H1 (cell line): ENCODE measurements around the gene ELOVL5. TPM values are rescaled to one million over a fixed set of nuclear protein-coding genes. Genes with fewer than 3 reads are reported as not detected.

Source experiments
- CTCF ChIA-PET: fragments of 300-600 bp; sonication (Branson Sonifier 250); formaldehyde crosslinking; loops from one replicate; lab custom pipeline; 2021; ENCODE audit not compliant: partially characterized antibody; lab: Charles Lee
- POLR2A ChIA-PET: fragments of 300-600 bp; sonication (Branson Sonifier 250); formaldehyde crosslinking; loops from one replicate; lab custom pipeline; 2021; ENCODE audit warnings: inconsistent platforms; ENCODE audit not compliant: partially characterized antibody; lab: Charles Lee
- DNase-seq, 2 experiments: peaks; one replicate each; pipeline versions ENCODE4 v3.0.0 to v3.0.0-alpha.2; 2010 to 2022; ENCODE audit warnings: low spot score in 2 of 2, low read depth in 1 of 2, mixed read lengths in 1 of 2
- FAIRE-seq: peaks from 2 replicates; lab custom pipeline; 2011; peaks lifted over from hg19 to GRCh38; lab: Jason Lieb, UNC
- H2AFZ ChIP-seq: 2 replicates; pipeline ENCODE4 v1.8.1; 2012; ENCODE audit warnings: low read length, inconsistent platforms
- H2AK5ac ChIP-seq: 2 replicates; pipeline ENCODE4 v1.6.1; 2013; ENCODE audit warnings: low read depth, low read length
- H2BK120ac ChIP-seq: replicated peaks from 2 replicates; pipeline ENCODE3; 2013; ENCODE audit warnings: low read depth, low read length, inconsistent platforms
- H2BK12ac ChIP-seq: 2 replicates; pipeline ENCODE4 v1.6.1; 2013; ENCODE audit warnings: low read depth, low read length
- H2BK15ac ChIP-seq: 2 replicates; pipeline ENCODE4 v1.6.1; 2013; ENCODE audit warnings: low read length
- H2BK20ac ChIP-seq: 2 replicates; pipeline ENCODE4 v1.6.1; 2013; ENCODE audit warnings: low read length
- H2BK5ac ChIP-seq: 2 replicates; pipeline ENCODE4 v1.6.1; 2013; ENCODE audit warnings: low read depth, low read length
- H3K14ac ChIP-seq: 2 replicates; pipeline ENCODE4 v1.6.1; 2013; ENCODE audit warnings: inconsistent platforms; ENCODE audit not compliant: insufficient read length
- H3K18ac ChIP-seq: 2 replicates; pipeline ENCODE4 v1.6.1; 2013; ENCODE audit warnings: low read length; ENCODE audit errors: extremely low read depth
- H3K23ac ChIP-seq: 2 replicates; pipeline ENCODE4 v1.6.1; 2013; ENCODE audit warnings: inconsistent platforms; ENCODE audit not compliant: insufficient read length
- H3K23me2 ChIP-seq: 2 replicates; pipeline ENCODE4 v1.6.1; 2013; ENCODE audit warnings: low read depth, low read length
- H3K27ac ChIP-seq: 2 replicates; pipeline ENCODE4 v1.6.1; 2011; ENCODE audit warnings: low read depth, low read length, inconsistent platforms
- H3K27me3 ChIP-seq, 4 experiments: replicated peaks in 1 of 4; 1 replicate in 1 of 4; 2 replicates in 3 of 4; pipeline versions ENCODE4 v1.6.1 to v1.8.1; 2011 to 2013; ENCODE audit warnings: low read length in 3 of 4, mild to moderate bottlenecking in 3 of 4, inconsistent platforms in 2 of 4, mixed read lengths in 2 of 4, moderate library complexity in 1 of 4; ENCODE audit not compliant: control insufficient read depth in 3 of 4, insufficient read depth in 3 of 4; ENCODE audit errors: extremely low read depth in 1 of 4
- H3K36me3 ChIP-seq, 4 experiments: 2 replicates each; pipeline versions ENCODE4 v1.6.1 to v1.8.1; 2011 to 2013; ENCODE audit warnings: mild to moderate bottlenecking in 4 of 4, low read length in 3 of 4, moderate library complexity in 2 of 4, control low read depth in 1 of 4, inconsistent platforms in 1 of 4; ENCODE audit not compliant: insufficient read depth in 4 of 4, control insufficient read depth in 2 of 4
- H3K4ac ChIP-seq: replicated peaks from 2 replicates; pipeline ENCODE3; 2013; ENCODE audit warnings: low read length, low read depth, mixed read lengths, inconsistent platforms; ENCODE audit not compliant: insufficient read length
- H3K4me1 ChIP-seq, 4 experiments: replicated peaks in 1 of 4; 1 replicate in 1 of 4; 2 replicates in 3 of 4; pipeline versions ENCODE4 v1.6.1 to v1.8.1; 2011 to 2013; ENCODE audit warnings: low read length in 3 of 4, inconsistent platforms in 2 of 4, mixed read lengths in 1 of 4; ENCODE audit not compliant: insufficient read depth in 4 of 4, control insufficient read depth in 3 of 4
- H3K4me2 ChIP-seq, 2 experiments: 2 replicates each; pipeline versions ENCODE4 v1.6.1 to v1.8.1; 2011 to 2013; ENCODE audit warnings: low read depth in 2 of 2, low read length in 2 of 2, control low read depth in 1 of 2, inconsistent platforms in 1 of 2, mild to moderate bottlenecking in 1 of 2; ENCODE audit not compliant: insufficient read depth in 1 of 2
- H3K4me3 ChIP-seq, 4 experiments: fragments of 200-600, 300-600 bp in 1 of 4; sonication (generic), shearing (Covaris generic), sonication (Bioruptor Twin) in 1 of 4; 2 replicates each; pipeline versions ENCODE4 v1.5.1 to v1.8.1; 2011 to 2016; ENCODE audit warnings: low read length in 4 of 4, low read depth in 3 of 4, control low read depth in 2 of 4, inconsistent platforms in 2 of 4, mild to moderate bottlenecking in 2 of 4, mixed read lengths in 1 of 4, moderate library complexity in 1 of 4; ENCODE audit not compliant: insufficient read depth in 2 of 4; ENCODE audit errors: extremely low read depth in 1 of 4
- H3K56ac ChIP-seq: replicated peaks from 2 replicates; pipeline ENCODE3; 2013; ENCODE audit warnings: low read depth, mild to moderate bottlenecking, mixed read lengths, low read length, inconsistent platforms; ENCODE audit not compliant: insufficient read length
- H3K79me1 ChIP-seq: 2 replicates; pipeline ENCODE4 v1.6.1; 2013; ENCODE audit warnings: low read depth, low read length, control low read depth
- H3K79me2 ChIP-seq, 2 experiments: 2 replicates each; pipeline versions ENCODE4 v1.6.1 to v1.8.1; 2012 to 2013; ENCODE audit warnings: low read length in 2 of 2, mild to moderate bottlenecking in 2 of 2, inconsistent platforms in 1 of 2; ENCODE audit not compliant: insufficient read depth in 2 of 2, control insufficient read depth in 1 of 2
- H3K9ac ChIP-seq, 4 experiments: replicated peaks in 1 of 4; 1 replicate in 1 of 4; 2 replicates in 3 of 4; pipeline versions ENCODE4 v1.6.1 to v1.8.1; 2011 to 2013; ENCODE audit warnings: low read depth in 3 of 4, low read length in 3 of 4, control low read depth in 2 of 4, mild to moderate bottlenecking in 2 of 4, moderate library complexity in 2 of 4, inconsistent platforms in 1 of 4; ENCODE audit errors: extremely low read depth in 1 of 4
- H3K9me3 ChIP-seq, 2 experiments: 2 replicates each; pipeline versions ENCODE4 v1.6.1 to v1.8.1; 2012 to 2013; ENCODE audit warnings: mild to moderate bottlenecking in 2 of 2, moderate library complexity in 2 of 2, control low read depth in 1 of 2, inconsistent platforms in 1 of 2, low read depth in 1 of 2, low read length in 1 of 2, mixed read lengths in 1 of 2; ENCODE audit not compliant: insufficient read depth in 2 of 2
- H4K20me1 ChIP-seq, 2 experiments: replicated peaks in 1 of 2; 2 replicates each; pipeline versions ENCODE3 to v1.8.1; 2011 to 2013; ENCODE audit warnings: inconsistent platforms in 2 of 2, low read length in 2 of 2, mild to moderate bottlenecking in 1 of 2; ENCODE audit not compliant: insufficient read depth in 2 of 2, control insufficient read depth in 1 of 2
- H4K5ac ChIP-seq: 2 replicates; pipeline ENCODE4 v1.6.1; 2013; ENCODE audit warnings: low read length, low read depth, mixed read lengths, inconsistent platforms; ENCODE audit not compliant: insufficient read length
- H4K8ac ChIP-seq: 2 replicates; pipeline ENCODE4 v1.8.0; 2013; ENCODE audit warnings: mild to moderate bottlenecking, moderate library complexity, low read length, inconsistent platforms; ENCODE audit not compliant: insufficient read depth; ENCODE audit errors: extremely low read depth
- H4K91ac ChIP-seq: replicated peaks from 2 replicates; pipeline ENCODE3; 2013; ENCODE audit warnings: low read length, mixed read lengths, inconsistent platforms; ENCODE audit not compliant: insufficient read length
- MAFK ChIP-seq: IDR thresholded peaks from 2 replicates; pipeline ENCODE4 v1.6.1; 2012; ENCODE audit warnings: low read depth, mild to moderate bottlenecking, improper control_type of control experiment, low read length
- NANOG ChIP-seq: IDR thresholded peaks from 2 replicates; pipeline ENCODE4 v1.6.1; 2011; ENCODE audit warnings: low read length, low read depth, mild to moderate bottlenecking, inconsistent platforms; ENCODE audit not compliant: insufficient read depth, poor library complexity, severe bottlenecking
- WGBS, 2 experiments: shearing (Covaris generic) in 1 of 2; methylation state at CpG; one replicate each; pipeline versions ENCODE4 v1.1.6 to v1.1.7; 2013 to 2015; ENCODE audit warnings: low lambda C conversion rate in 2 of 2, mixed read lengths in 2 of 2, inconsistent platforms in 1 of 2, low coverage in 1 of 2, missing lambda C conversion rate in 1 of 2; ENCODE audit not compliant: insufficient replicate concordance in 2 of 2, insufficient coverage in 1 of 2, insufficient read length in 1 of 2; ENCODE audit errors: extremely low coverage in 1 of 2, missing lambda C conversion rate in 1 of 2; 5-methylcytosine and 5-hydroxymethylcytosine counted together
- polyA plus RNA-seq, 7 experiments: library from polyadenylated mRNA; depleted of rRNA in 3 of 7; stranded (reverse) in 5 of 7; unstranded in 2 of 7; fragments of >200 nt in 5 of 7; fragments of 200-250 nt in 2 of 7; gene quantifications; 1 replicate in 5 of 7; 2 replicates in 1 of 7; 4 replicates in 1 of 7; pipeline versions ENCODE4 v1.2.1 to v1.2.3, GENCODE V29; 2011 to 2013; ENCODE audit warnings: missing spikeins in 2 of 7, mixed read lengths in 2 of 7
- total RNA-seq: library from RNA; stranded (reverse); fragmentation: NEBNext Ultra II Directional; extraction: Animal tissue kit (Norgen Biotek cat#: 25700); gene quantifications from 2 replicates; pipeline ENCODE4 v1.2.1, GENCODE V29; 2021

Gene ELOVL5
- total and polyA plus RNA-seq, 2 of the 8 experiments (the other 6 are each of a cell fraction or from before 2014, with no cell fraction given), result 113 to 156 TPM

- POLR2A ChIA-PET, result no interaction called here
- CTCF ChIA-PET, result interaction anchor here (0.7 to 5.0 kb wide), 7 partner anchors 10 to 146 kb away, joined by 3 to 46 read pairs (median 12); no protein-coding TSS in a partner anchor
- no peak overlapping the region for H4K91ac ChIP-seq
These were observed 53.6 kb downstream of the ELOVL5 start for GRCh38 chr6:53295176-53295575.

More at GRCh38 chr6:53295176-53295575, 53.6 kb downstream of the ELOVL5 start:
- no peak overlapping the region for H3K56ac ChIP-seq
- H3K4me3 ChIP-seq, result no peak overlapping the region
- H3K4ac ChIP-seq, result no peak overlapping the region
- H3K27me3 ChIP-seq, result no peaks in the 10 kb centered on the region
- peaks cover 12 to 17% of the 10 kb centered on the region in 2 experiments for H4K20me1 ChIP-seq
- H2BK5ac ChIP-seq, result no peak overlapping the region
- H2AFZ ChIP-seq, result no peak overlapping the region
- H4K8ac ChIP-seq, result no peak overlapping the region
- no peak overlapping the region for H3K18ac ChIP-seq
- DNase-seq (no peak), FAIRE-seq (no peak)
- no peaks in the 10 kb centered on the region for H3K9me3 ChIP-seq
- no peak overlapping the region for H2AK5ac ChIP-seq
- no peak overlapping the region for H3K9ac ChIP-seq
- H3K4me2 ChIP-seq, result no peak overlapping the region
- peaks cover 2 to 25% (median 9%) of the 10 kb centered on the region in 4 experiments; a peak in 5 of 8 replicates for H3K36me3 ChIP-seq
- peaks cover 0 to 45% of the 10 kb centered on the region in 2 experiments; a peak in 2 of 4 replicates for H3K79me2 ChIP-seq
- no peak overlapping the region for H4K5ac ChIP-seq
- no peak overlapping the region for H3K27ac ChIP-seq
- WGBS, 2 experiments, result 88% methylated on average over 1 of the region's 1 CpG; no CpG with 5 or more reads in 1 of the 2 experiments
- no peak overlapping the region for H3K14ac ChIP-seq
- no peaks in the 10 kb centered on the region for H3K23me2 ChIP-seq
- no peak overlapping the region for H2BK120ac ChIP-seq
- no peak overlapping the region for H3K23ac ChIP-seq
- H2BK20ac ChIP-seq, result no peak overlapping the region
- H3K4me1 ChIP-seq, result no peaks in the 10 kb centered on the region
- no peak overlapping the region for H2BK12ac ChIP-seq
- no peaks in the 10 kb centered on the region; the same call in 1 of the 2 replicates for H3K79me1 ChIP-seq
- H2BK15ac ChIP-seq, result no peak overlapping the region
- TF ChIP-seq MAFK (no peak), NANOG (no peak)
